GM10266 (cell line): ENCODE measurements around the gene MAGEA11.
"Not testable (repeated sequence)": the region's sequence is repeated elsewhere in the genome, so short reads cannot be mapped to it uniquely, and the experiment has no call there.

ENCODE experiments used
- DNase-seq: peaks from one replicate; pipeline ENCODE4 v3.0.0; 2012; ENCODE audit errors: extremely low spot score
- CTCF ChIP-seq: IDR thresholded peaks from 2 replicates; pipeline ENCODE4 v1.5.1; 2012; ENCODE audit warnings: mild to moderate bottlenecking, low read depth; ENCODE audit not compliant: control insufficient read depth, insufficient read depth; ENCODE audit errors: missing control alignments

Gene MAGEA11

DNA sequence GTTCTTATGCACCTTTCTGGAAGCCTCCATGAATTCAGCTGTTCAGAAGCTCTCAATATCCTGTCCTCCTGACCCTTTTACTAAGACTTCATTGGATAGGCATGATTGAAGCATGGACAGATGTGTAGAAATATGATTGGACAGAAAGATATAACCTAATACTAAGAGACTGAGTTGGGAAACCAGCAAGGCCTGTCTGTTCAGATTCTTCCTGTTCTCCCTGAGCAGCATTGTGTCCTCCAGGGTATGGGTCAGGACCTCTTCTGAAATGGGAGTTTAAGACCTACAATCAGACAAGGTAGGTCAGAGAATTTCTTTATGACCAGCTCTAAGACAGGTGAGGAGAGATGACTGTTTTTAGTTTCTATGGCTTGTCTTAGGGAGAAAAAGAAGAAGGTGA, 23.9 kb upstream of the MAGEA11 start:
- DNase-seq, result no peak
- TF ChIP-seq CTCF, result no peak

DNA sequence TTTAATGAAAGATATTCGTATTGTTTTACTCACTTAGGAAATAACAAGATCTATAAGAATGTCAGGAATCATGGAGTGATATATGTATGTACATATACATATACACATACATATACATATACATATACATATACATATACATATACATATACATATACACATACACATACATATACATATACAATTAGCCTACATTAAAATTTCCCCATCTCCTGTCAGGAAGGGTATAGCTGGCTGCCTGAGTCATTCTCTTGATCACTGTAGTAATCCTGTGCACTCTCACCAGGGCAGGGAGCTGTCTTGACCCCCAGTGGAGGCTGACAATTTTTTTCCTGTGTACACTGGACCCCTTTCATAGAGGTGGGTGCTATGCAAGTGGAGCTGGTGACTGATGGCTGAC, 23.3 kb upstream of the MAGEA11 start:
- DNase-seq, result no peak
- no peak for TF ChIP-seq CTCF

DNA sequence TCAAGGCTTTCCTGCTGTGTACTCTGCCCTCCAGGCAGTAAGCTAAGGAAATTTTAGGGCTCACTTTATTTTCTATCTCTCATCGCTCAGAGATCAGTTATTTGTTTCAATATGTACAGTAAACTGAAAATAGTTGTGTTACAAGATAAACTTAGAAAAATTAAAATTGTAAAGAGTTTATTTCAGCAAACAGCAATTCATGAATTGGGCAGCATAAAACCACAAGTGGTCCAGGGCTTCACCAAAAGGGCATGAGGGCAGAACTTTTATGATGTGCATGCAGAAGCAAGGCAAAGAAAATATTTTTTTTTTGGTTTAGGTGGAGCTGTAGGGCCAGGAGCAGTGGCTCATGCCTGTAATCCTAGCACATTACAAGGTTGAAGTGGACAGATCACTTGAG, 20.1 kb upstream of the MAGEA11 start:
- TF ChIP-seq CTCF, result no peak

GRCh38 chrX:149692686-149693272, 19.1 kb upstream of the MAGEA11 start:
- DNase-seq, result not testable (repeated sequence)

More for the DNA sequence above, 20.1 kb upstream of the MAGEA11 start:
- no peak for DNase-seq

DNA sequence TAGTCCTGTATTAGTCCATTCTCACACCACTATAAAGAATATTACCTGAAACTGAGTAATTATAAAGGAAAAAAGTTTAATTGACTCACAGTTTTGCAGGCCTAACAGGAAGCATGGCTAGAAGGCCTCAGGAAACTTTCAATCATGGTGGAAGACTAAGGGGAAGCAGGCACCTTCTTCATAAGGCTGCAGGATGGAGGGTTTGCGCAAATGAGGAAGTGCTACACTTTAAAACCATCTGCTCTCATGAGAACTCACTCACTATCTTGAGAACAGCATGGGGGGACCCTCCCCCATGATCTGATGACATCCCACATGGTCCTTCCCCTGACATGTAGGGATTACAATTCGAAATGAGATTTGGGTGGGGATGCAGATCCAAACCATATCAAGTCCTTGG, 12.1 kb upstream of the MAGEA11 start:
- DNase-seq, result no peak
- TF ChIP-seq CTCF, result no peak

DNA sequence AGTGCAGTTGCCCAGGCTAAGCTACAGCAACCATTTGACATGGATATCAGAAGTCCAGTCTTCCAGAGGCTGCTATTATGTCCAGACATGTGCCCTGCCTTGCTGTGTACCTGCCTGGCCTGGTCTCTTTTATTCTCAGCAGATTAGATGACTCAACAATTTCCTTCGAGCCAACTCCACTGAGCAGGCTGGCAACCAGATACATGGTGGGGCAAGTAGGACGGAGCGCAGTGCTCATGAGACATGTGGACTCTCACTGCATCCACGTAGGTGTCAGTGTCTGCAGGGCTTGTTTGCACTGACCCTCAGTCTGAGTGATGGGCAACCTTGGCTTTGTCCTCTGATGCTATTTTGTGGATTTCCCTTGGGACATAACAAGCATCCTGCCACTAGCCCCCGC, 7.2 kb upstream of the MAGEA11 start:
- no peak for TF ChIP-seq CTCF

DNA sequence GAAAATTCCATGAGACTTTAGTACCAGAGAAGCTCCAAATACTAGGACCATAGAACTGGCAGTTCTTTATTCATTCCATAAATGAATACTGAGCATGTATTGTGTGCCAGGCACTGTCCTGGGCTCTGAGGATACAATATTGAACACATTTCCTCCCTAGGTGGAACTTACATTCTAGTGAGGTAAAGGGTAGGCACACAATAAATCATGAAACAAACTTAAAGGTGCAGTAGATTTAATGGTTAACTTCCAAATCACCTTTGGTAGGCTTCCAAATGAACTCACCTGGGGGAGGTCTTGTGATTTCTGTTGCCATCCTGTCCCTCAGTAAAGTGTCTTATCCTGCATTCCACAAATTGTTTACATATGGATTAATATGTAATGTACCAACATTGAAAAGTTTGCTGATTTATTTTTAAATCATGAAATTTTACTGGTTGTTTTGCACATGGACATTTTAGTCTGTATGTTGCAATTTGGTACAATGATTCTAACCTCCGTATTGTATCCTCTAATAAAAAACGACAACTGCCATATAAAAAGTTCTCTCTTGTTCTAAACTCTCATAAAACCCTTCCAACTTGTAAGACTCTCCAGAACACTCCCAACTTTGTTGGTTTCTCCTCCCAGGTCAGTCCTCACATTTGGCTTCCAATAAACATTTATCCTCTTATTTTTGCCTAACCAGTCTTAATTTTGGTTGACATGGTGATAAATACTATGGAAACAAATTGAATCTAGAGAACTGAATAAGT, 4.5 kb upstream of the MAGEA11 start:
- no peak for TF ChIP-seq CTCF
- no peak for DNase-seq

More for the DNA sequence above, 7.2 kb upstream of the MAGEA11 start:
- no peak for DNase-seq
